HG03095 (cell line): Measurements from ENCODE around the gene ARL4A.

Experiments used
- ATAC-seq: cut with Tn5 transposase; IDR thresholded peaks from one replicate; pipeline ENCODE4 v1.9.1; 2021; ENCODE audit warnings: moderate library complexity; ENCODE audit not compliant: unreplicated experiment

ARL4A gene

DNA sequence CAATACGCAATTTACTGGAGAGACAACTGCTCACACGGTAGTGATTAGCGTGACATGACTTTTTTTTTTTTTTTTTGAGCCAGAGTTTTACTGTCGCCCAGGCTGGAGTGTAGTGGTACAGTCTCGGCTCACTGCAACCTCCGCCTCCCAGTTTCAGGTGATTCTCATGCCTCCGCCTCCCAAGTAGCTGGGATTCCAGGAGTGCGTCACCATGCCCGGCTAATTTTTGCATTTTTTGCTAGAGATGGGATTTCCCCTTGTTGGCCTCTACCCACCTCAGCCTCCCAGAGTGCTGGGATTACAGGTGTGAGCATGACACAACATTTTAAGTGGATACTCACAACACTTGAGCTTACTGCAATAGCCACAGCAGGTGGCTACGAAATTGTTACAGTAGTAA is 11.9 kb downstream of the ARL4A start:
- no peak for ATAC-seq

DNA sequence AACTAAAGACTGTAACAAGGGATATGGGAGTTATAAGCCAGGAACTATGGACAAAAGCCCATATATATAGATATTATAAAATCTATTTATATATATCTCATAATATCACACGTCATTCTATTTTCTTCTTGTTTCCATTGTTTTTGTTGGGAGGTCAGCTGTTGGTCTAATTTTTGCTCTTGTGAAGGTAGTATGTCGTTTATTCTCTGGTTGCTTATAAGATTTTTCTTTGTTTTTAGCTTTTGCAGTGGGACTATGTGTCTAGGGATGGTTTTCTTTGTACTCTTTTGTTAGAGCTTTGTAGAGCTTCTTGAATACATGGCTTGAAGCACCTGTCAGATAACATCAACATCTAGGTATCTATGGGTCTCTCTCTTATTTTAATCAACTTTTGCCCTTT is 14.0 kb downstream of the ARL4A start:
- ATAC-seq: no peak

DNA sequence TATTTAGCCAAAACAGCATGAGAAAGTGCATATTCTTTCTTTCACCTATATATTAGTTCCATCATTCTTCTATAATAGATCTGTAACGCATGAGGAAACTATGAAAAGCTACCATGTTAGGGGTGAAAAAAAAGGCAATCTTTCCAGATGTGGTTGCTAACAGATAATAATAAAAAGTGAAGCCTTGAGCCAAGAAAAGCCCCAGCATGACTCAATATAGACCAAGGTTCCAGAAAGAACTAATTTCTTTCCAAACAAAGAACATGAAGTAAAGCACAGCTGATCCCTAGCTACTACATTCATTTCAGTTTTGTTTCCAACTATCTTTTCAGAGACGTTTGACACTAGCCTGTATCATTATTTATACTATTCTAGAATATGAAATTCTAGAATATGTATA is 16.4 kb downstream of the ARL4A start:
- no peak for ATAC-seq

DNA sequence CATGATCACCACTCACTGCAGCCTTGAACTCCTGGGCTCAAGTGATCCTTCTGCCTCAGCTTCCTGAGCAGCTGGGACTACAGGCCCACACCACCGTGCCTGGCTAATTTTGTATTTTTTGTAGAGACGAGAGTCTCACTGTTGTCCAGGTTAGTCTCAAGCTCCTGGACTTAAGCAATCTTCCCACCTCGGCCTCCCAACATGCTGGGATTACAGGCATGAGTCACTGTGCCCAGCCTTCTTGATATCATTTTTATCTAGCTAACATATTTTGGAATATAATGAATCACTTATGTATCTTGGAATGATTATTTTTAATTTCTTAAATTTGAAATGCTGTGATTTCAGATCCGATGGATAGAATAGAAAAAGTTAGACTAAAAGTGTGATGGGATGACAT is 18.4 kb downstream of the ARL4A start:
- ATAC-seq: no peak

DNA sequence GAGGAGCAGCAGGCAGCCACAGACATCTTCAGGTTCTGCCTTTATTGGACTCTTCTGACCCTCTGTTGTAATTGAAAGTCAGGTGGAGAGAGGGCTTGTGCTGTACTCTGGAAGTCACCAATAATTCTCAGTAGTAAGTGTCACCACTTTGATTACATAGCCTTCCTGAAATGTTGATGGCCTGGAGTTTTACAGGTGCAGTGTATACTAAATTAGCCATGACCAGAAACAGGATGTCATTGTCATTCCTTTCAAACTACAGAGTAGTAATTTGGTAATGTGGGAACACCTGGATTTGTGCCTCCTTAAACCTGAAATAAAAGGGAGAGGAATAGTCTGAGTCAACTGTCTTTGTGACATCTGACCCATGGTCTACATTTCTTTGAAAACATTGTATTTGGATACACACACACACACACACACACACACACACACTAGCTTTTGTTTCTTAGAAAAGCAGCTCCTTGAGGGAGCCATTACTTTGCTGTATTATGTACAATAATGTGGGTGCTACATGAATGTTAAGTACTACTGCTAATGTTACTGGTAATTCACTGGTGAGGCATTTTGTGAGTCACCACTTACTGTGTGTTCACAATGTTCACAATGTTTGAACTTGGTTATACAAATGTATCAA is 19.6 kb downstream of the ARL4A start:
- ATAC-seq: no peak

DNA sequence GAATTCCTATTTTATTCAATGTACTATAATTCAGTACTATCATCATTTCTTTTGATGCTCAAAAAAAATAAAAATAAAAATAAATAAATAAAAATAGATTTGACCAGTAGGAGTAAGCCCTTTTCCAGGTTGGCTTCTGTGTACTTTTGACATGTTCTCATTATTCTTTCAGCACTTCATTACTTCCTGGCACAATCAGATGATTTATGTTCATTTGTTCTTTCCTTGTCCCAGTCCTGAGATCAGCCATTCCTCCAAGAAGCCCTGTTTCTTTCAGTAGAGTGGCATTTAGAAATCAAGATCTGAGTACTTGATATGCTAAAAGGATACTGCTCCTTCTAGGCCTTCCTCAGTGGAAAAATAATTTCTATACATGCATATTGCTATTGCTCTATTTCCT is 20.9 kb downstream of the ARL4A start:
- ATAC-seq: no peak

DNA sequence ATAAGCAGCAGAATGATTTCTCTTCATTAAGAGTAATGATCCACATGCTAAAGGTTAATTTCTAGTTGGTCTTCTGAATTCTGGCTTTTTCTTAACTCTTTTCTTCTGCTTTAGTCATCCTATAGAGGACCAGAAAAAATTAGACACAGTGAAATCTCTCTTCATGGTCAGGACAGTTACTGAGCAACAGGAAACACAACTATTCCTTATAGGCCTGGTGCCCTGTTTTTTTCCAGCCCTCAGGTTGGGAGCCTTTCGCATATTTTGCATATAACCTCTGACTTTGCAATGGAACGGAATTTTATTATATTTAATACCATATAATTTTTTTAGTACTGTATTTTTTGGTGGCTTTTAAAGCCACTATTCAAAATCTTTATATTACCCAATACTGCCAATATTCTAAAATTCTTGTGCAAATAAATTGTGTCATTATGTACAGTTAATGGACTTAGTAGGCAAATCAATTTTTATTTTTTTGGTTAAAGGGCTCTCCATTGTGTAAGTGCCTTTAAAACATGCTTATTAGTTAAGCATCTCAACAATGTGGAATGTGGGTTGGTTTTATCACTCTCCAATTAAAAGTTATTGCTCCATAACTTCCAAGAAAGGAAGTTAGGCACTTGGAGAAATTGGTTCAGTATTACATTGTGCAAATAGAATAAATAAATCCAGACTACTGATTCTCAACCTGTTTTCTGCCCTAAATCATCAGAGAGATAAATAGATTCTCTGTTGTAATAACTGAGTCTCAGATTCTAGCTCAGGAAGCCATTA is 22.5 kb downstream of the ARL4A start:
- ATAC-seq: no peak

DNA sequence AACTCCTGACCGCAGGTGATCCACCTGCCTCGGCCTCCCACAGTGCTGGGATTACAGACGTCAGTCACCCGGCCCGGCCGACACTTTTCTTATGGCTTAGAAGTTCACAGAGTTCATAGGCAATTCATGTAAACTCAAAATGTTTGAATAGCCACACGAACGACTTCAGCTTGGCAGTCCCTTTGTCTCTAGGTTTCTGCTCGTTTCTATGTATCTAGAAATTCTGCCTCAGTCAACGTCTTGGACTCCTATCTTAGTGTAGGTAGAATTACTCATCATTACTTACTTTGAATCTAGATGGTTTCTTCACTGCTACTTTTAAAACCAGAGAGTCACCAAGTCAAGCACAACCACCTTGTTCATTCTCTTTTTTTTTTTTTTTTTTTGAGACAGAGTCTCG is 23.7 kb downstream of the ARL4A start:
- ATAC-seq: no peak

DNA sequence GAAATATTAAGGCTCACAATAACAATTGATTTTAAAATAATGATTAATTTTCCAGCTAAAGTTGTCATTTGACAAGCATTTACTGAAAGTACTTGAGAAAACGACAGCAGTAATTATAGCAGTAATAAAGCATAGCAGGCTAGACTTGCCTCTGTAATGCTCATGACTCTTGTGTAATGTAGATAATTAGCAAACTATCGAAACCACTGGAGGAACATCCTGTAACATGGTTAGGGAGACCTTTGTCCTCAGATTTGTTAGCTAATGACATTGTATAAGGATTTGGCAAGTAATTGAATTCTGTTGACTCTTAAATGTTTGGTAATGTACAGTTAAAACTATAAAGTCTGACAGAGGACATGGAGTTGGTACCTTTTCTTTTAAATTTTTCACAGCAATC is 24.8 kb downstream of the ARL4A start:
- ATAC-seq: no peak

DNA sequence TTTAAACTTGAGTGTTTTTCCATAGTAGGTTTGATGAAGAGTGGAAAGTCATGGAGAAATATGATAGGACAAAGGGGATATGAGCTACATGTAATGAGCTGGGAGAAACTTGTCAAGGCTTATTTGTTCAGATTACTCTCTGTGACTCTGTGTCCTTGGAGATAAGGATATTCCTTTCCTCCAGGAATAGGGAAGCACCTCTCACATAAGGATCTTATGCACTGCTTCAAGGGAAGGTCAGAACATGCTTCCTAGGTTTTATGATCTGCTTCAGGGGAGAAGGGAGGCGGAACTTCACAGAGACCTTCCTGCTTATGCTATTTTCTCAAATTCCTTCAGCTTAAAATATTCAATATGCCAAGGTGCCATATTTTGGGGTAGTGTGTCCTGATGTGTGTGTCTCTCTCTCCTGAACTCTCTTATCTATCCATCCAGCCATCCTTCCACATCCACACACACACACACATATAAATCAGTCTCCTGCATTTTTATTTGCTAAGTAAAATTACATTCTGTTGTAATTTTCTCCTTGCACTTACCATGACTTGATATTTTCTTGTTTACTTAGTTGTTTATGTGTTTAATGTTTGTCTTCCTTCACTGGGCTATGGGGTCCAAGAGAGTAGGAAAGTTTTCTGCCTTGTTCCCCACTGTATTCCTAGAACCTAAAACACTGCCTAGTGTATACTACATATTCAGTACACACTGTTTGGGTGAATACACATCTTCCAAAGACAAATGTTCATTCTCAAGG is 26.4 kb downstream of the ARL4A start:
- no peak for ATAC-seq

DNA sequence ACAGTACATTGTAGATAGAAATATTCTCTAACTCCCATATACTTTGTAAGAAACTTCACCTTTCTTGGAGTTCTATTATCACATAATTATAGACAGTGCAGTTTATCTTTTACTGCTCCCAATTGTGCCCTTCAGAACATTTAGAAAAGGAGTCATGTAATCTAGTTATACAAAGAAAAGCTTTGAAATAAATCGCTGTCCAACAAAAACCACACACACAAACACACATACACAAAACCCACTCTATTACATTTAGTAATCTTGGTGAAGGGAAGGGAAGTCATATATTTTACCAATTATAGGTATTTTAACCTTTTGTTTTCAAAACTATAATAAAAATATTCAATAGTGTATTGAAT is 26.9 kb downstream of the ARL4A start:
- ATAC-seq: no peak

DNA sequence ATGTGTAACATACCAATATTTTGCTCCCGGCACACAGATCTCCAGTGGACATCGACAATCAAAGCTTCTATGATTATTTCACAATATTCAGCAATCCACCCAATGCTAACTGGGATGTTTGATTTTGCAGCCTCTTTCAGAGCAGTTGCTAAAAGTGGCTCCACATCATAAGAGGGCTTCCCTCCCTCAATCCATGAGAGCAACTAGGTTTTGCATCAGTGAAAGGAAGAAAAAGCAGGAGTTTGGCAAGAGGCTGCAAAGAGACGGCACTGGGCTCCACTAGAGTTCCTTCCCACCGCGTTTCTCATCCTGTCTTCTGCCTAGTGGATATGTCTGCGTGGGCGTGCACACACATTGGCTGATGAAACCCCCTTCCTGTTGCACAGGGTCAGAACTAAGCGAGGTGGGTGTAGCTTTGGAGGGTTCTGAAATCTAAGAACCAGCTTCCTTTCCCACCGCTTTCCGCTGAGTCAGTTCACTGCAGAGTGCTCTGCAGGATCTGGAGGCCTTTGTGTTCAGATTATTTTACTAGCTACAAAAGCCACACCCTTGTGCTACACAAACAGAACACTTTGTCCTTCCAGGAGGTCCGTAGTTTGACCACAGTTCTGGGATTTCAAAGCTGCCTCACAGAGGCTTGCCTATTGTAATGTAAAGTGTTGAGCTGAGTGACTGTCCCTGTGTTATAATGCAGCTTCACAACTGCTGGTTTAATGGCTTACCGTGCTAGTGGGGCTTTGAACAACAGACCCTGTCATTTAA is 28.1 kb downstream of the ARL4A start:
- no peak for ATAC-seq

DNA sequence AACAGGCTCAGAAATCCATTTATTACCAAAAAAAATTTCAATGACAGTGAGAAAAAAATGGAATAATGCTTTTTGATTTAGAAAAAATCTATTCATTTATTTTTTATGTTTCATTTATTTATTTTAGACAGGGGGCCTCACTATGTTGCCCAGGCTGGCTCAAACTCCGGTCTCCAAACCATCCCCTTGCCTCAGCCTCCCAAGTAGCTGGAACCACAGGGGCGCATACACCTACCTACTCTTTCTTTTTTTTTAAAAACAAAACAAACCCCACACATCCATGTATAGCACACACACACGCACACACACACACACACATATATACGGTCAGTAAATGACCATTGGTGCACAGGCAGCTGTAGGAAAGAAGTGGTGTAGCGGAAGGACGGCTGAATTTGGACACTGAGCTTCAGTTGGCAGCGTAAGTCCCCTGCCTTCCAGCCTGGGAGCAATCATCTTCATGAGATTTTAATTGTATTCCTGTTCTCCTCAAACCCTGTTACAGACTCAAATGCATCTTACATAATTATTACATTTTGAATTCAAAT is 28.8 kb downstream of the ARL4A start:
- no peak for ATAC-seq

DNA sequence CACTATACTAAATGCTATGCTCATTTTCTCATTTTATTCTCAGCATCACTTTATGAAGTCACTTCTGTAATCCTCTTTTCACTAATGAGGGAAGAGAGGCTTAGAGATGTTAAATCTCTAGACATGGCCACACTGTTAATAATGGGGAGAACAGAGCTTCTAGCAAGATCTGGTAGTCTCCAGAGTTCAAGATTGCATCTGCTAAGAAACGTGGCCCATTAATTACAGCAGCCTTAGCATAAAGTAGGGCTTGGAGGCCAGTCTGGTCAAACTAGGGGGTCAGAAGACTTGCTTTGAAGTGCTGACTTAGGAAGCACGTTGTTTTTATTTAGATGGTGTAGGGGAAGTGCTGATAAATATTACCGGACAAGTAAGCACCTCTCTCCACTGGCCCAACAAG is 29.3 kb downstream of the ARL4A start:
- ATAC-seq: no peak

DNA sequence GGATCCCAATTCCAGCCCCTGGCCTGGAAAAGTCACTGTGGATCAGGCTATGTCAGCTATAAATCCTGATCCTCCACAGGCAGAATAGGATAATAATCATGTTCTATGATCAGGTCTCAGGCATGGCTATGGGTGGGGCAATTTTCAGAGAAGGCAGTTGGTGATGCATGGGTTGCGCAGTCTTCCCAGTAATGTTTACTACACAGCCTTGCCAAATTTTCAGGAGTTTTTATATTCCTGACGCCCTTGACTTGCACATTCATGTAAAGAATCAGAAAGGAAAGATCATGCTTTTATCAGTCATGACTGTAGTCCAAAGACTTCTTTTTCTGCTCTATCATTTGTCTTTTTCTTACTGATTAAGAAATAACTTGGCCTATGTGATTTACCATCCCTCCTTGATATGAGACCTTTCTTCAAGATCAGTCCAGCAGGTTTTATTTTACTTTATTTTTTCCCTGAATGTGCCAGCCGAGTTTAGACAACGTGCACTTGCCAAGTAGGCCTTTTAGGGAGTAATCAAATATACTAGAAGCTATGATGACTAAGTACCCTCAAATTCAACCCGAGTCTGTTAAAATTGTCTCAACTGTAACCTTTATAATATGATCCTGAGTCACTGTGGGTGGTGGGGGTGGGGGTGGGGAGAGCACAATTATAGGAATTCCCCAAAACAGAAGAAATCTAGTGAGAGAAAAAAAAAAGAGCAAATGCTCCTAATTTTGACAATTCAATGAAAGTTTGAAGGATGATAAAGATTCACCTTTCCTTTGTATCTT is 31.9 kb downstream of the ARL4A start:
- ATAC-seq: no peak

DNA sequence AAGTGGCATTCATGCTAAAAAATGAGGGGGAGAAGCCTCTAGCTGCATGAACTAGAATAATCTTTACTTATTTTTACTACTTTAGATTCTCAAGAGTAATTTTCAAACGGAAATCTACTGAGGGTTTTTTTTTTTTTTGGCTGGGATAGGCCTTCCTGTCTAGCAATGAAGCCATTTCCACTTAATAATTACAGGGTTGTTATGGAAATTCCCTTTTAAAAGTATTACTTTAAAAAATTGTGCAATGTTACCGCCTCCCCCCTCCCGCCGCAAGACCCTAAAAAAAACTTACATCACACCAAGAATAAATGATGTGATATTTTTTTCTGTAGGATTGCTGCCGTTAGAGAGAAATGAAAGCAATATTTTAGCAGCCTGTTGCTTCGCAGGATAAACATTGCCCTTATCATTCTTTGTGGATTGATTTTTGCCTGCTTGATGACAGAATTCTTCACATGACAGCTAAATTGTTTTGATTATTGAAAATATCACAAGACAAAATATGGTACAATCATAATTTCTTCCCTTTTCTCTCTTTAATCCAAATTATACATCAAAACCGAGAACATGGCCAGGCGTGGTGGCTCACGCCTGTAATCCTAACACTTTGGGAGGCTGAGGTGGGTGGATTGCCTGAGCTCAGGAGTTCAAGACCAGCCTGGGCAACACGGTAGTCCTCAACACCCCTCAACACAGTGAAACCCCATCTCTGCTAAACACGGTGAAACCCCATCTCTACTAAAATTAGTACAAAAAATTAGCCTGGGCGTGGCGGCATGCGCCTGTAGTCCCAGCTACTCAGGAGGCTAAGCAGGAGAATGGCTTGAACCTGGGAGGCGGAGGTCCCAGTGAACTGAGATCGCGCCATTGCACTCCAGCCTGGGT is 32.8 kb downstream of the ARL4A start:
- no peak for ATAC-seq

DNA sequence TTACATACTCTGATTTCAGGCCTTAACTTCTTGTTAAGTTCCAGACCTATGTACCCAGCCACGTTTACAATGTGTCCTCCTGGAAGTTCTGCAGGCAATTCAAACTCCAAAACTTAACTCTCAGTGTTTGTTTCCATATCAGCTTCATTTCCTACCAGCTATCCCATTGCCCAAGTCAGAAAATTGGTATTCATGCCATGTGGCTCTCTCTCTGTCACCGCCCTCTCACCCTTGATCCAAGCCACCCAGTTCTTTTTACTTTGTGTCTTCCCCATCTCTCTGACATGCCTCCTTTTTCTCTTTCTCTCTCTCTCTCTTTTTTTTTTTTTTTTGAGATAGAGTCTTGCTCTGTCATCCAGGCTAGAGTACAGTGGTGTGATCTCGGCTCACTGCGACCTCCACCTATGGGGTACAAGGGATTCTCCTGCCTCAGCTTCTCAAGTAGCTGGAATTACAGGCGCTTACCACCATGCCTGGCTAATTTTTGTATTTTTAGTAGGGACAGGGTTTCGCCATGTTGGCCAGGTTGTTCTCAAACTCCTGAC is 33.9 kb downstream of the ARL4A start:
- no peak for ATAC-seq

DNA sequence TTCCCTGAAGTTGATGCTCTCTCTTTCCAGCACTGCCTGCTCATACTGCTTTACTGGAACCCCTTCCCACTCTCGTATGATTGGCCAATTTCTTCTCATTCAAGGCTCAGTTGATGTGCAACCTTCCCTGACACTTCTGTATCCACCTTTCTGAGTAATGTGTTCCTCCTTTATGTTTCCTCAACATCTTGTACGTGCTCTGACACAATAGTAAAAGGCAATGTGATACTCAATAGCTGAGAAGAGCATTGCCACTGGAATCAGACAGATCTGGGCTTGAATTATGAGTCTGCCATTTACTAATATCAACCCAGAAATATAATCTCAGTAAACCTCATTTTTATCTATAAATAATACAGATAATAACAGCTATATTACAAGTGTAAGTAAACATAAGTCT is 34.7 kb downstream of the ARL4A start:
- ATAC-seq: no peak
